PFSK-1 (cell line): Measurements from ENCODE around the gene NUPR2.
A peak's percentile ranks its signal among the peaks of the same experiment; 100 is the strongest.

ENCODE experiments used
- FOXP2 ChIP-seq: optimal IDR thresholded peaks from 2 replicates; pipeline ENCODE3; 2011; ENCODE audit warnings: borderline replicate concordance, control low read depth, inconsistent platforms; ENCODE audit not compliant: insufficient read depth; ENCODE audit errors: extremely low read length, extremely low read depth
- POLR2AphosphoS5 ChIP-seq: IDR thresholded peaks from 2 replicates; pipeline ENCODE4 v1.6.1; 2012; ENCODE audit warnings: low read depth, mild to moderate bottlenecking, control low read depth, low read length, moderate library complexity
- REST ChIP-seq, 2 experiments: IDR thresholded peaks; 2 replicates each; pipeline versions ENCODE4 v1.6.1 to v1.8.0; 2011 to 2012; ENCODE audit warnings: low read depth in 2 of 2, low read length in 2 of 2, control low read depth in 1 of 2, inconsistent platforms in 1 of 2, mild to moderate bottlenecking in 1 of 2, moderate library complexity in 1 of 2; ENCODE audit not compliant: insufficient read depth in 1 of 2
- SIN3A ChIP-seq: IDR thresholded peaks from 2 replicates; pipeline ENCODE4 v1.6.1; 2012; ENCODE audit warnings: mild to moderate bottlenecking, low read length, moderate library complexity, borderline replicate concordance; ENCODE audit not compliant: insufficient read depth
- TAF1 ChIP-seq: IDR thresholded peaks from 2 replicates; pipeline ENCODE4 v1.6.1; 2012; ENCODE audit warnings: low read length, control low read depth, borderline replicate concordance; ENCODE audit not compliant: insufficient read depth

Gene NUPR2

DNA sequence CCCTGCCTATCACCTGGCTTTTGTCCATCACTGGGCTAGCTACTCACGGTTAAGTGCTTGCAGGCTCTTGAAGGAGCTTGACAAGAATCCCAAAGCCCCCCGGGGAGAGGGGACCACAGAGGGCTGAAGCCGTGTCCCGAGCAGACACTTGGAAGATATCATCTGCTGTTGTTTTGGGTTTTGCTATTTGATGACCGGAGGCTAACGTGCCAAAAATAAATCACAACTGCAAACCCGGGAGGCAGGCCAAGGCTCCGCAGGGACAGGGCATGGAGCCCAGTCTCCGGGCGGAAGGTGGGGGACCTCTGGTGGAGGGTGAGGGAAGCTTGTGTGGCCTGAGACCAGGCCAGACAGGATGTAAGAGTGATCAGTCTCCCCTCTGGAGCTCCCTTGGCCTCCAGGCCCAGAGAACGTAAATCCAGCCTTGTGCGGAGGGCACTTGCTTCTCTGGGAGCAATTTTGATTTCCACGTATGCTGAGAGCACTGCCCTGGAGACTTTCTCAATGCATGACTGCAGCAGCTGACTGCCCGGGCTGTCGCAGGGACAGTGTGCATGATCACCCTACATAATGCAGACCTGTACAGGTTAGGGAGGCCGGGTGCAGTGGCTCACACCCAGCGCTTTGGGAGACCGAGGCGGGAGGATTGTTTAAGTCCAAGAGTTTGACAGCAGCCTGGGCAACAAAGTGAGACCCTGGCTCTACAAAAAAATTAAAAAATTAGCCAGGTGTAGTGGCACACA, 23.3 kb downstream of the NUPR2 start, which contains the start of gene PHKG1:
PHKG1 (minus strand) TSS at position 164 of the 743 bp plus-strand sequence. CDS start 4,011 bp downstream, outside the sequence.
- no peak for TF ChIP-seq SIN3A
- TF ChIP-seq FOXP2 = peak; percentile 72

DNA sequence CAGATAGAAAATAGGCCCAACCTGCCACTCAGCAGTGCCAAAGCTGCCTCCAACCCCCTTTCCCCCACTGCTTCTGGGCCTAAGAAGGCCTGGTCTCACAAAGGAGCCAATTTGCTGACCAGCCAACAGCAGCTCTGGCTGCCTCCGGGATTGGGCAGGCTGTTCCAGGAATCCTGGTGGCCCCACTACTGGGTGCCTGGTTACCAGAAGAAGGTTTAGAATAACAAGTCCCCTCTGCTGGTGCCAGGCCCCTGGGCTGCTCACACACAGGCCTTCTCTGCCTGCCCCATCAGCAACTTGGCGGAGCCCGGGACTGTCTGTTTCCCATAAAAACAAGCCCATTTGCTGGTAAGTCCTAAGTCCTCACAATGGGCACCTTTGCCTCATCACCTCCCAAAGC, 24.6 kb downstream of the NUPR2 start:
- TF ChIP-seq TAF1 = no peak
- TF ChIP-seq REST (IDR thresholded peaks at IDR 0.05; ENCODE audit: insufficient read depth in 1 of 2, low read depth in 2 of 2, low read length in 2 of 2) = no peak
- TF ChIP-seq POLR2AphosphoS5 = no peak
- no peak for TF ChIP-seq FOXP2
- no peak for TF ChIP-seq SIN3A

DNA sequence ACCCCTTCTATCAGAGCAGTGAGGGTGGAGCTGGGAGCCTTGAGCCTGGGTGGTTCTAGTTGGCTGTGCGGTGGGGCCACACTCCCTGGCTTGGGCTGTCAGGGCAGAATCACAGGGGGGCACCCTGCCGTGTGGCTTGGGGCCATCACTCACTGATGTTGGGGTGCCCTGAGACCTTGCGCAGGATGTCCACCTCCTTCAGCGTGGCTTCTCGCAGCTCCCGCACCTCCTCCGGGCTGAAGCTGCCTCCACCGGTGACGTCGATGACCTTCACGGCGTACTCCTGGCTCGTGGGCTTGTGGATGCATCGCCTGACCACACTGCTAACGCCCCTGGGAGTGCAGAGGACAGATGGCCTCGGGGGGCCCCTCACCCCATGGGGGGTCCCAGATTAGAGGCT, 28.8 kb downstream of the NUPR2 start:
- TF ChIP-seq FOXP2 = no peak
- TF ChIP-seq SIN3A = no peak

- TF ChIP-seq POLR2AphosphoS5 = no peak
- TF ChIP-seq TAF1 = no peak
- TF ChIP-seq SIN3A = no peak
- TF ChIP-seq FOXP2 = no peak
- no peak for TF ChIP-seq REST (IDR thresholded peaks at IDR 0.05; ENCODE audit: insufficient read depth in 1 of 2, low read depth in 2 of 2, low read length in 2 of 2)
These were observed 29.5 kb downstream of the NUPR2 start for GRCh38 chr7:56086761-56087160.

DNA sequence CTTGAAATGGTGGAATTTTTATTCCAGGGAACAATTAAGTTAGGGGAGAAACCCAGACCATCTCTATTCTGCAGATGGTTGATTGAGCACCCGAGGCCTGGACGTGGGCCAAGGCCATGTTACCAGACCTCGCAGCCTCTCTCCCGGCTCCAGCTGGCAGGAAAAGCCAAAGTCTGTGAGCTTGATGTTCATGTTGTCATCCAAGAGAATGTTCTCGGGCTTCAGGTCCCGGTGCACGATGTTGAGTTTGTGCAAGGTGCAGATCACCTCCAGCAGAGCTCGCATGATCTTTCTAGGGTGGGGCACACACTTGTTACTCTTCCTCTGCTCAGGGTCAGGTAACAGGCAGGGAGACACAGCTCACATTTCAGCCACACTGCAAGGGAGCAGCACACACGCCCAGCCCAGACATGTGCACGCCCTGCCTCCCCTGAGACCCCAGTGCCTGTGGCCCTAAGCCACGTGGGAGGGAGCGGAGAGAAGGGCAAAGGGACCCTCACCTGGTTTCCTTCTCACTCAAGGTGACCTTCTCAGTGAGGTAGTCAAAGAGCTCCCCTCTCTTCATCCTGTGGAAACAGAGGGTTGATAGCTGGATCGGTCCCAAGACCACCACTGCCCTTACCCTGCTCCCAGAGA, 32.9 kb downstream of the NUPR2 start:
- TF ChIP-seq FOXP2 (no peak), REST (IDR thresholded peaks at IDR 0.05; ENCODE audit: insufficient read depth in 1 of 2, low read depth in 2 of 2, low read length in 2 of 2) (no peak), POLR2AphosphoS5 (no peak), SIN3A (no peak), TAF1 (no peak)
